HepG2 (cell line): ENCODE data around the gene TNFAIP2. TPM values are rescaled to one million over a fixed set of nuclear protein-coding genes. Genes with fewer than 3 reads are reported as not detected.
A peak's percentile ranks its signal among the peaks of the same experiment; 100 is the strongest.

Experiments
- AKAP8 ChIP-seq: sonication (generic); formaldehyde crosslinking; IDR thresholded peaks from 2 replicates; pipeline ENCODE4 v1.5.1; 2020; ENCODE audit warnings: mild to moderate bottlenecking, missing genetic modification reagents
- EP300 ChIP-seq, 3 experiments: sonication (generic) in 1 of 3; formaldehyde crosslinking in 1 of 3; IDR thresholded peaks; 2 replicates each; pipeline versions ENCODE4 v1.5.1 to v1.6.1; 2011 to 2020; ENCODE audit warnings: low read depth in 2 of 3, low read length in 2 of 3, borderline replicate concordance in 1 of 3, improper control_type of control experiment in 1 of 3, mild to moderate bottlenecking in 1 of 3, missing genetic modification reagents in 1 of 3, moderate library complexity in 1 of 3
- HDAC2 ChIP-seq: sonication (generic); formaldehyde crosslinking; IDR thresholded peaks from 2 replicates; pipeline ENCODE4 v1.4.0; 2020; ENCODE audit warnings: missing genetic modification reagents
- HNF4G ChIP-seq, 2 experiments: sonication (generic) in 1 of 2; formaldehyde crosslinking in 1 of 2; IDR thresholded peaks; 2 replicates each; pipeline versions ENCODE4 v1.4.0 to v1.6.1; 2011 to 2020; ENCODE audit warnings: borderline replicate concordance in 2 of 2, low read depth in 2 of 2, mild to moderate bottlenecking in 2 of 2, low read length in 1 of 2, missing genetic modification reagents in 1 of 2, moderate library complexity in 1 of 2
- IRX3 ChIP-seq: sonication (generic); formaldehyde crosslinking; IDR thresholded peaks from 2 replicates; pipeline ENCODE4 v1.8.1; 2023; ENCODE audit warnings: mild to moderate bottlenecking, low read depth, missing genetic modification reagents, borderline replicate concordance
- SP1 ChIP-seq, 2 experiments: fragments of 450-650 bp in 1 of 2; sonication (generic) in 1 of 2; formaldehyde crosslinking in 1 of 2; IDR thresholded peaks; 2 replicates each; pipeline versions ENCODE4 v1.4.0 to v1.6.1; 2016 to 2020; ENCODE audit warnings: missing genetic modification reagents in 1 of 2
- TEAD3 ChIP-seq: optimal IDR thresholded peaks from 2 replicates; pipeline ENCODE3; 2016; ENCODE audit warnings: borderline replicate concordance
- ZKSCAN1 ChIP-seq: fragments of 150-350 bp; IDR thresholded peaks from 2 replicates; pipeline ENCODE4 v1.6.1; 2014; ENCODE audit warnings: low read length
- polyA plus RNA-seq, 8 experiments: library from polyadenylated mRNA; depleted of rRNA in 3 of 8; stranded (reverse) in 7 of 8; unstranded in 1 of 8; fragments of >200 nt; fragmentation: Illumina TruSeq in 4 of 8; extraction: Trizol in 4 of 8; gene quantifications; 2 replicates each; pipeline versions ENCODE4 v1.2.1 to v1.2.3, GENCODE V29; 2011 to 2016; ENCODE audit warnings: low read depth in 4 of 8, missing spikeins in 1 of 8, mixed read lengths in 1 of 8; ENCODE audit not compliant: insufficient read depth in 1 of 8
- total RNA-seq, 5 experiments: library from RNA; depleted of rRNA; stranded (reverse); fragments of >200 nt; fragmentation: Illumina TruSeq; extraction: Trizol; gene quantifications; 2 replicates each; pipeline ENCODE4 v1.2.3, GENCODE V29; 2016; ENCODE audit warnings: low read depth in 1 of 5
- TF ChIP-seq, protein P1 (sequence below): sonication (generic); formaldehyde crosslinking; IDR thresholded peaks from 2 replicates; pipeline ENCODE4 v1.5.1; 2020; ENCODE audit warnings: missing genetic modification reagents, mild to moderate bottlenecking, borderline replicate concordance
- TF ChIP-seq, protein P2 (sequence below): sonication (generic); formaldehyde crosslinking; IDR thresholded peaks from 2 replicates; pipeline ENCODE4 v1.4.0; 2020; ENCODE audit warnings: missing genetic modification reagents, borderline replicate concordance
- TF ChIP-seq, protein P3 (sequence below): sonication (generic); formaldehyde crosslinking; IDR thresholded peaks from 2 replicates; pipeline ENCODE4 v1.8.1; 2023; ENCODE audit warnings: mild to moderate bottlenecking, inconsistent platforms, moderate library complexity, missing genetic modification reagents, borderline replicate concordance
- TF ChIP-seq, protein P4 (sequence below): sonication (generic); formaldehyde crosslinking; IDR thresholded peaks from 2 replicates; pipeline ENCODE4 v1.4.0; 2020; ENCODE audit warnings: missing genetic modification reagents
- TF ChIP-seq, protein P5 (sequence below): sonication (generic); formaldehyde crosslinking; IDR thresholded peaks from 2 replicates; pipeline ENCODE4 v1.5.0; 2020; ENCODE audit warnings: mild to moderate bottlenecking, missing genetic modification reagents

The TNFAIP2 gene
- total and polyA plus RNA-seq, 2 of the 13 experiments (the other 11 are each of a cell fraction or from before 2014, with no cell fraction given): 0.46 to 1.5 TPM

DNA sequence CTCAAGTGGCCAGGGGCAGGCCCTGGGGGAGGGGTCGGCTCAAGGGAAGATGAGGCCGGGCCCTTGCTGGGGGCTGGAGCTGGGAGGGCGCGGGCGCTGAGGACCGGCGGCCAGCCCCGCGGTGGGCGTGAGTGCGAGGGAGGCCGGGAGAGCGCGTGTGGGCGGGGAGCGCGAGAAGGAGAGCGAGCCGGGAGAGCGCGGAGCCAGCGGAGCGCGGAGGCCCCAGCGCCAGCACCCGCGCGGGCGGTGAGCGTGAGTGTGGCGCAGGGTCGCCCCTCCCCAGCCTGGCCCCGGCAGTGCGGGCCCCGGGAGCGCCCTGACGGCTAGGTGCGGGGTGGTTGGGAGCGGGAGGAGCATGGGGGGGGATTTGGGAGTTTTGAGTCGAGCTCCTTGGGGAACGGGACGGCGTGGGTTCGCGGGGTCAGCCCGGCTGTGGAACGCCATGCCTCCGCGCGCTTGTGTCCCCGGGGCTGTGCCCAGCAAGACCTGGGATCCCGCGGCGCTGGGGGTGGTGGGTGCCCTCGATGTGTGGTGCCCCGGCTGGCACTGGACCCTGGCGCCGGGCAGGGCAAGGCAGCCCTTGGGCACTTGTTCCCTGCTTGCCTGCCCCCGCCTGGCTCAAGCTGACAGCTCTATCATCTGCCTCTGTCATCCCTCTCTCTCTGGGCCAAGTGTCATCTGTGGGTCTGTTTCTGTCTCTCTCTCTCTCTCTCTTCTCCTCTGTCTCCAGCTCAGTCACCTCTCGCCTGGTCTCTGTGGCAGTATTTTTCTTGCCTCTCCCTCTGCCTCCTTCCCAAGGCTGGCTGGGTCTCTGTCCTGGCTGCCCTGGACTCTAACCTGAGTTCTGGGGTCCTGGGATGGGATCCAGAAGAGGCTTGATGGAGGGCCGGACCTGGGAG lies 39.0 kb upstream of the TNFAIP2 start, which contains the start of gene LBHD2 (continued):
- TF ChIP-seq, protein P1, sequence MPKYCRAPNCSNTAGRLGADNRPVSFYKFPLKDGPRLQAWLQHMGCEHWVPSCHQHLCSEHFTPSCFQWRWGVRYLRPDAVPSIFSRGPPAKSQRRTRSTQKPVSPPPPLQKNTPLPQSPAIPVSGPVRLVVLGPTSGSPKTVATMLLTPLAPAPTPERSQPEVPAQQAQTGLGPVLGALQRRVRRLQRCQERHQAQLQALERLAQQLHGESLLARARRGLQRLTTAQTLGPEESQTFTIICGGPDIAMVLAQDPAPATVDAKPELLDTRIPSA: no peak
- TF ChIP-seq, protein P2, sequence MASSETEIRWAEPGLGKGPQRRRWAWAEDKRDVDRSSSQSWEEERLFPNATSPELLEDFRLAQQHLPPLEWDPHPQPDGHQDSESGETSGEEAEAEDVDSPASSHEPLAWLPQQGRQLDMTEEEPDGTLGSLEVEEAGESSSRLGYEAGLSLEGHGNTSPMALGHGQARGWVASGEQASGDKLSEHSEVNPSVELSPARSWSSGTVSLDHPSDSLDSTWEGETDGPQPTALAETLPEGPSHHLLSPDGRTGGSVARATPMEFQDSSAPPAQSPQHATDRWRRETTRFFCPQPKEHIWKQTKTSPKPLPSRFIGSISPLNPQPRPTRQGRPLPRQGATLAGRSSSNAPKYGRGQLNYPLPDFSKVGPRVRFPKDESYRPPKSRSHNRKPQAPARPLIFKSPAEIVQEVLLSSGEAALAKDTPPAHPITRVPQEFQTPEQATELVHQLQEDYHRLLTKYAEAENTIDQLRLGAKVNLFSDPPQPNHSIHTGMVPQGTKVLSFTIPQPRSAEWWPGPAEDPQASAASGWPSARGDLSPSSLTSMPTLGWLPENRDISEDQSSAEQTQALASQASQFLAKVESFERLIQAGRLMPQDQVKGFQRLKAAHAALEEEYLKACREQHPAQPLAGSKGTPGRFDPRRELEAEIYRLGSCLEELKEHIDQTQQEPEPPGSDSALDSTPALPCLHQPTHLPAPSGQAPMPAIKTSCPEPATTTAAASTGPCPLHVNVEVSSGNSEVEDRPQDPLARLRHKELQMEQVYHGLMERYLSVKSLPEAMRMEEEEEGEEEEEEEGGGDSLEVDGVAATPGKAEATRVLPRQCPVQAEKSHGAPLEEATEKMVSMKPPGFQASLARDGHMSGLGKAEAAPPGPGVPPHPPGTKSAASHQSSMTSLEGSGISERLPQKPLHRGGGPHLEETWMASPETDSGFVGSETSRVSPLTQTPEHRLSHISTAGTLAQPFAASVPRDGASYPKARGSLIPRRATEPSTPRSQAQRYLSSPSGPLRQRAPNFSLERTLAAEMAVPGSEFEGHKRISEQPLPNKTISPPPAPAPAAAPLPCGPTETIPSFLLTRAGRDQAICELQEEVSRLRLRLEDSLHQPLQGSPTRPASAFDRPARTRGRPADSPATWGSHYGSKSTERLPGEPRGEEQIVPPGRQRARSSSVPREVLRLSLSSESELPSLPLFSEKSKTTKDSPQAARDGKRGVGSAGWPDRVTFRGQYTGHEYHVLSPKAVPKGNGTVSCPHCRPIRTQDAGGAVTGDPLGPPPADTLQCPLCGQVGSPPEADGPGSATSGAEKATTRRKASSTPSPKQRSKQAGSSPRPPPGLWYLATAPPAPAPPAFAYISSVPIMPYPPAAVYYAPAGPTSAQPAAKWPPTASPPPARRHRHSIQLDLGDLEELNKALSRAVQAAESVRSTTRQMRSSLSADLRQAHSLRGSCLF (CRISPR knock-in tag): no peak
- no peak for TF ChIP-seq HNF4G (IDR thresholded peaks at IDR 0.05; ENCODE audit: borderline replicate concordance, low read depth, low read length)
- TF ChIP-seq HNF4G (CRISPR knock-in tag; IDR thresholded peaks at IDR 0.05; ENCODE audit: borderline replicate concordance, low read depth): no peak
- TF ChIP-seq SP1 (IDR thresholded peaks at IDR 0.05): no peak
- no peak for TF ChIP-seq SP1 (CRISPR knock-in tag; IDR thresholded peaks at IDR 0.05)
- TF ChIP-seq IRX3 (CRISPR knock-in tag): no peak
- TF ChIP-seq, protein P3, sequence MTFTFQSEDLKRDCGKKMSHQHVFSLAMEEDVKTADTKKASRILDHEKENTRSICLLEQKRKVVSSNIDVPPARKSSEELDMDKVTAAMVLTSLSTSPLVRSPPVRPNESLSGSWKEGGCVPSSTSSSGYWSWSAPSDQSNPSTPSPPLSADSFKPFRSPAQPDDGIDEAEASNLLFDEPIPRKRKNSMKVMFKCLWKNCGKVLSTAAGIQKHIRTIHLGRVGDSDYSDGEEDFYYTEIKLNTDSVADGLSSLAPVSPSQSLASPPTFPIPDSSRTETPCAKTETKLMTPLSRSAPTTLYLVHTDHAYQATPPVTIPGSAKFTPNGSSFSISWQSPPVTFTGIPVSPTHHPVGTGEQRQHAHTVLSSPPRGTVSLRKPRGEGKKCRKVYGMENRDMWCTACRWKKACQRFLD (CRISPR knock-in tag): no peak
- TF ChIP-seq EP300 (IDR thresholded peaks at IDR 0.05; ENCODE audit: low read depth in 2 of 2, low read length in 2 of 2): no peak
- no peak for TF ChIP-seq EP300 (CRISPR knock-in tag; IDR thresholded peaks at IDR 0.05; ENCODE audit: borderline replicate concordance)
- no peak for TF ChIP-seq ZKSCAN1
- TF ChIP-seq, protein P4, sequence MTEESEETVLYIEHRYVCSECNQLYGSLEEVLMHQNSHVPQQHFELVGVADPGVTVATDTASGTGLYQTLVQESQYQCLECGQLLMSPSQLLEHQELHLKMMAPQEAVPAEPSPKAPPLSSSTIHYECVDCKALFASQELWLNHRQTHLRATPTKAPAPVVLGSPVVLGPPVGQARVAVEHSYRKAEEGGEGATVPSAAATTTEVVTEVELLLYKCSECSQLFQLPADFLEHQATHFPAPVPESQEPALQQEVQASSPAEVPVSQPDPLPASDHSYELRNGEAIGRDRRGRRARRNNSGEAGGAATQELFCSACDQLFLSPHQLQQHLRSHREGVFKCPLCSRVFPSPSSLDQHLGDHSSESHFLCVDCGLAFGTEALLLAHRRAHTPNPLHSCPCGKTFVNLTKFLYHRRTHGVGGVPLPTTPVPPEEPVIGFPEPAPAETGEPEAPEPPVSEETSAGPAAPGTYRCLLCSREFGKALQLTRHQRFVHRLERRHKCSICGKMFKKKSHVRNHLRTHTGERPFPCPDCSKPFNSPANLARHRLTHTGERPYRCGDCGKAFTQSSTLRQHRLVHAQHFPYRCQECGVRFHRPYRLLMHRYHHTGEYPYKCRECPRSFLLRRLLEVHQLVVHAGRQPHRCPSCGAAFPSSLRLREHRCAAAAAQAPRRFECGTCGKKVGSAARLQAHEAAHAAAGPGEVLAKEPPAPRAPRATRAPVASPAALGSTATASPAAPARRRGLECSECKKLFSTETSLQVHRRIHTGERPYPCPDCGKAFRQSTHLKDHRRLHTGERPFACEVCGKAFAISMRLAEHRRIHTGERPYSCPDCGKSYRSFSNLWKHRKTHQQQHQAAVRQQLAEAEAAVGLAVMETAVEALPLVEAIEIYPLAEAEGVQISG (CRISPR knock-in tag): 0 out of 2 replicates have a peak, but pooled peaks have one; percentile 14
- no peak for TF ChIP-seq HDAC2 (CRISPR knock-in tag)
- TF ChIP-seq AKAP8 (CRISPR knock-in tag): no peak
- no peak for TF ChIP-seq TEAD3
- TF ChIP-seq, protein P5, sequence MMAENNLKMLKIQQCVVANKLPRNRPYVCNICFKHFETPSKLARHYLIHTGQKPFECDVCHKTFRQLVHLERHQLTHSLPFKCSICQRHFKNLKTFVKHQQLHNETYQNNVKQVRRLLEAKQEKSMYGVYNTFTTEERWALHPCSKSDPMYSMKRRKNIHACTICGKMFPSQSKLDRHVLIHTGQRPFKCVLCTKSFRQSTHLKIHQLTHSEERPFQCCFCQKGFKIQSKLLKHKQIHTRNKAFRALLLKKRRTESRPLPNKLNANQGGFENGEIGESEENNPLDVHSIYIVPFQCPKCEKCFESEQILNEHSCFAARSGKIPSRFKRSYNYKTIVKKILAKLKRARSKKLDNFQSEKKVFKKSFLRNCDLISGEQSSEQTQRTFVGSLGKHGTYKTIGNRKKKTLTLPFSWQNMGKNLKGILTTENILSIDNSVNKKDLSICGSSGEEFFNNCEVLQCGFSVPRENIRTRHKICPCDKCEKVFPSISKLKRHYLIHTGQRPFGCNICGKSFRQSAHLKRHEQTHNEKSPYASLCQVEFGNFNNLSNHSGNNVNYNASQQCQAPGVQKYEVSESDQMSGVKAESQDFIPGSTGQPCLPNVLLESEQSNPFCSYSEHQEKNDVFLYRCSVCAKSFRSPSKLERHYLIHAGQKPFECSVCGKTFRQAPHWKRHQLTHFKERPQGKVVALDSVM: peak; percentile 49; the same call in 1 of the 2 replicates
